Neural progenitor cell (in vitro differentiated cells): ENCODE measurements around the gene TNFRSF8. TPM values are rescaled to one million over a fixed set of nuclear protein-coding genes. Genes with fewer than 3 reads are reported as not detected.

Experiments used
- DNase-seq: peaks from one replicate; pipeline ENCODE4 v3.0.0-alpha.2; 2016; ENCODE audit warnings: low spot score
- H2AFZ ChIP-seq: fragments of 200-600 bp; sonication (generic); replicated peaks from 2 replicates; pipeline ENCODE4 v1.6.1; 2016; ENCODE audit warnings: antibody characterized with exemption
- H3F3A ChIP-seq: fragments of 200-600 bp; sonication (generic); 2 replicates; pipeline ENCODE4 v1.6.1; 2016; ENCODE audit warnings: antibody characterized with exemption, low read depth
- H3K27ac ChIP-seq: fragments of 200-600 bp; sonication (generic); 2 replicates; pipeline ENCODE4 v1.5.1; 2016; ENCODE audit warnings: mild to moderate bottlenecking
- H3K27me3 ChIP-seq: fragments of 200-600 bp; sonication (generic); 2 replicates; pipeline ENCODE4 v1.6.1; 2016; ENCODE audit warnings: mild to moderate bottlenecking, moderate library complexity
- H3K36me3 ChIP-seq: fragments of 200-600 bp; sonication (generic); 2 replicates; pipeline ENCODE4 v1.5.1; 2016
- H3K4me1 ChIP-seq: fragments of 200-600 bp; sonication (generic); 2 replicates; pipeline ENCODE4 v1.6.1; 2016; ENCODE audit warnings: mixed run types
- H3K4me2 ChIP-seq: fragments of 200-600 bp; sonication (generic); 2 replicates; pipeline ENCODE4 v1.6.1; 2016
- H3K4me3 ChIP-seq: fragments of 200-600 bp; sonication (generic); 2 replicates; pipeline ENCODE4 v1.5.1; 2016
- H3K79me2 ChIP-seq: fragments of 200-600 bp; sonication (generic); 2 replicates; pipeline ENCODE4 v1.6.1; 2016; ENCODE audit warnings: low read depth
- H3K9ac ChIP-seq: fragments of 200-600 bp; sonication (generic); 2 replicates; pipeline ENCODE4 v1.6.1; 2016
- H3K9me3 ChIP-seq: fragments of 200-600 bp; sonication (generic); 2 replicates; pipeline ENCODE4 v1.5.1; 2016; ENCODE audit warnings: low read depth
- H4K20me1 ChIP-seq: fragments of 200-600 bp; sonication (generic); 2 replicates; pipeline ENCODE4 v1.6.1; 2016; ENCODE audit warnings: low read depth
- H3K27ac Mint-ChIP-seq: 3 replicates; pipeline ENCODE4 v1.8.0; 2021; ENCODE audit warnings: mixed read lengths
- H3K27me3 Mint-ChIP-seq: 2 replicates; pipeline ENCODE4 v1.8.0; 2022; ENCODE audit warnings: low read depth, mild to moderate bottlenecking, inconsistent platforms, moderate library complexity, mixed read lengths; ENCODE audit not compliant: insufficient read depth
- H3K36me3 Mint-ChIP-seq: 3 replicates; pipeline ENCODE4 v1.8.0; 2021; ENCODE audit warnings: mixed read lengths
- H3K4me1 Mint-ChIP-seq: 3 replicates; pipeline ENCODE4 v1.8.0; 2021; ENCODE audit warnings: mixed read lengths
- H3K4me3 Mint-ChIP-seq: 3 replicates; pipeline ENCODE4 v1.8.0; 2021; ENCODE audit warnings: mild to moderate bottlenecking, moderate library complexity, mixed read lengths
- H3K9me3 Mint-ChIP-seq: 3 replicates; pipeline ENCODE4 v1.8.0; 2020; ENCODE audit warnings: mixed read lengths
- EZH2 ChIP-seq: fragments of 200-600 bp; sonication (generic); IDR thresholded peaks from 2 replicates; pipeline ENCODE4 v1.6.1; 2017; ENCODE audit warnings: antibody characterized with exemption, mild to moderate bottlenecking, moderate library complexity
- EZH2phosphoT487 ChIP-seq: fragments of 200-600 bp; sonication (generic); IDR thresholded peaks from 2 replicates; pipeline ENCODE4 v1.6.1; 2017; ENCODE audit warnings: antibody characterized with exemption
- total RNA-seq: library from RNA; depleted of rRNA; stranded (reverse); fragments of >200 nt; gene quantifications from 2 replicates; pipeline ENCODE4 v1.2.3, GENCODE V29; 2015; ENCODE audit warnings: low replicate concordance
- TF ChIP-seq, protein P1 (sequence below): fragments of 200-600 bp; sonication (generic); IDR thresholded peaks from 2 replicates; pipeline ENCODE4 v1.5.1; 2017; ENCODE audit warnings: antibody characterized with exemption, mild to moderate bottlenecking

TNFRSF8 gene
- total RNA-seq, 1 donor from 2014 or later, result not detected

DNA sequence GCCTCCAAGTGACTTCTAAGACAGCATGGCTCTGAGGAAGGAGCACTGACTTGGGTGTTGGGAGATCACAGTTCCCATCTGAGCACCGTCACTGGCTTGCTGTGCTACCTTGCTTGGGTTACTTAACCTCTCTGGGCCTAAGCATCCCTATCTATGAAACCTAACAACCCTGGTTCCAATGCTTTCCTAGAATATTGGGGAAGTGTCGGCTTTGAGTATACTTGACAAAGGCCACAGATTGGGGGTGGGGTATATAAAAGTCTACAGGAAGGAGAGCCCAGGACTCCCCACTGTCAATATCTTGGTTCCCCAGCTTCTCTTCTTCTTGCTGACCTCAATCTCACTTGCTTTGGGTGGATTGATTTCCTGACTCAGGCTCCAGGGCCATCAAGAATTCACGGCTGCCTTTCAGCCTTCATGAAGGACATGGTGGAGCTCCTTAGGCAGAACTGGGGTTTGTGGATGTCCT, 110.0 kb downstream of the TNFRSF8 start:
- H3K9ac ChIP-seq, result no peak overlapping the region
- H3K4me1 ChIP-seq, result peaks cover 9% of the 10 kb centered on the region
- H2AFZ ChIP-seq, result no peak overlapping the region
- Mint-ChIP-seq H3K27me3 (peaks cover 8% of the 10 kb centered on the region), H3K4me1 (peaks cover 39% of the 10 kb centered on the region), H3K4me3 (no peak overlapping the region), H3K9me3 (no peaks in the 10 kb centered on the region), H3K27ac (peak overlapping the region; percentile 42), H3K36me3 (no peaks in the 10 kb centered on the region)
- no peak for TF ChIP-seq EZH2phosphoT487
- TF ChIP-seq, protein P1, sequence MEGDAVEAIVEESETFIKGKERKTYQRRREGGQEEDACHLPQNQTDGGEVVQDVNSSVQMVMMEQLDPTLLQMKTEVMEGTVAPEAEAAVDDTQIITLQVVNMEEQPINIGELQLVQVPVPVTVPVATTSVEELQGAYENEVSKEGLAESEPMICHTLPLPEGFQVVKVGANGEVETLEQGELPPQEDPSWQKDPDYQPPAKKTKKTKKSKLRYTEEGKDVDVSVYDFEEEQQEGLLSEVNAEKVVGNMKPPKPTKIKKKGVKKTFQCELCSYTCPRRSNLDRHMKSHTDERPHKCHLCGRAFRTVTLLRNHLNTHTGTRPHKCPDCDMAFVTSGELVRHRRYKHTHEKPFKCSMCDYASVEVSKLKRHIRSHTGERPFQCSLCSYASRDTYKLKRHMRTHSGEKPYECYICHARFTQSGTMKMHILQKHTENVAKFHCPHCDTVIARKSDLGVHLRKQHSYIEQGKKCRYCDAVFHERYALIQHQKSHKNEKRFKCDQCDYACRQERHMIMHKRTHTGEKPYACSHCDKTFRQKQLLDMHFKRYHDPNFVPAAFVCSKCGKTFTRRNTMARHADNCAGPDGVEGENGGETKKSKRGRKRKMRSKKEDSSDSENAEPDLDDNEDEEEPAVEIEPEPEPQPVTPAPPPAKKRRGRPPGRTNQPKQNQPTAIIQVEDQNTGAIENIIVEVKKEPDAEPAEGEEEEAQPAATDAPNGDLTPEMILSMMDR, result no peak
- no peaks in the 10 kb centered on the region for H3K36me3 ChIP-seq
- H3K79me2 ChIP-seq, result no peaks in the 10 kb centered on the region
- no peaks in the 10 kb centered on the region for H3F3A ChIP-seq
- no peak overlapping the region for H3K27ac ChIP-seq
- H3K4me3 ChIP-seq, result no peak overlapping the region
- no peak overlapping the region for H3K4me2 ChIP-seq
- H3K27me3 ChIP-seq, result peaks cover 14% of the 10 kb centered on the region
- no peaks in the 10 kb centered on the region for H4K20me1 ChIP-seq
- no peak for DNase-seq
- no peaks in the 10 kb centered on the region for H3K9me3 ChIP-seq

DNA sequence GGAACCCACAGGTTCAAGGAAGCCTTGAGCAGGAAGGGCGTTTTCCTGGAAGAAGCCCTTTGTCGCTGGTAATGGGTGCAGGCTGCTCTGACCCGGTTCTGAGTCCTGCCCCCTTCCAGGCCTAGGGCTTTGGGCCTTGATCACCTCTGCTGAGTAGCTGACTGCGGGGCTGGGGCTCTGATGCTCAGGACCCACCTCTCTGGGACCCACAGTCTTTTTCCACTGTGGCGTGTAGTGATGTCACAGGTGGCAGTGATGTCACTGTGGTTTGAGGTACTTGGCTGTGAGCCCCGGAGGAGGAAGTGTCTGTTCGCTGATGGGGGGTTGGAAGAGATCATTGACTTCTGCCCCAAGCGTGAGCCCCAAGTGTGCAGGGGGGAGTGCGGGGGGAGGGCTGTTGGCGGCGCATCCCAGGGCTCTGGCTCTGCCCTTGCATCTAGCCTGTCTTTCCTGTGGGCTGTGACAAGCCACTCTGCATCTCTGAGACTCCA, 110.6 kb downstream of the TNFRSF8 start:
- Histone ChIP-seq H3K9me3 (no peaks in the 10 kb centered on the region), H3K79me2 (no peaks in the 10 kb centered on the region), H3K4me3 (no peak overlapping the region), H3K36me3 (no peaks in the 10 kb centered on the region), H3K4me2 (no peak overlapping the region), H4K20me1 (no peaks in the 10 kb centered on the region), H3F3A (no peaks in the 10 kb centered on the region), H3K27me3 (peaks cover 8% of the 10 kb centered on the region), H3K4me1 (peaks cover 10% of the 10 kb centered on the region), H3K9ac (no peak overlapping the region), H3K27ac (no peak overlapping the region), H2AFZ (no peak overlapping the region)
- TF ChIP-seq, protein P1, result no peak
- TF ChIP-seq EZH2phosphoT487 (no peak), EZH2 (no peak)
- no peak overlapping the region for H3K27ac Mint-ChIP-seq
- peaks cover 6% of the 10 kb centered on the region for H3K27me3 Mint-ChIP-seq
- H3K36me3 Mint-ChIP-seq, result no peaks in the 10 kb centered on the region
- DNase-seq, result no peak
- no peaks in the 10 kb centered on the region for H3K9me3 Mint-ChIP-seq
- H3K4me3 Mint-ChIP-seq, result no peak overlapping the region
- peaks cover 42% of the 10 kb centered on the region for H3K4me1 Mint-ChIP-seq

GRCh38 chr1:12174924-12175810, 112.1 kb downstream of the TNFRSF8 start:
- H3K4me2 ChIP-seq, result no peak overlapping the region
- H3K9me3 Mint-ChIP-seq, result no peaks in the 10 kb centered on the region
- H3K4me1 ChIP-seq, result peaks cover 10% of the 10 kb centered on the region
- H3K4me1 Mint-ChIP-seq, result peaks cover 50% of the 10 kb centered on the region
- peak overlapping the region; percentile 94 for H3K27ac Mint-ChIP-seq
- peaks cover 4% of the 10 kb centered on the region for H3K27me3 Mint-ChIP-seq
- peak; percentile 48 for DNase-seq
- H4K20me1 ChIP-seq, result no peaks in the 10 kb centered on the region
- H3K36me3 ChIP-seq, result no peaks in the 10 kb centered on the region
- H3K4me3 Mint-ChIP-seq, result peak overlapping the region; percentile 67
- no peak overlapping the region for H3K9ac ChIP-seq
- no peaks in the 10 kb centered on the region for H3K79me2 ChIP-seq
- H2AFZ ChIP-seq, result no peak overlapping the region
- H3K4me3 ChIP-seq, result no peak overlapping the region
- H3F3A ChIP-seq, result no peaks in the 10 kb centered on the region
- no peak overlapping the region for H3K27ac ChIP-seq
- H3K9me3 ChIP-seq, result no peaks in the 10 kb centered on the region
- TF ChIP-seq EZH2phosphoT487, result no peak
- TF ChIP-seq EZH2, result no peak
- TF ChIP-seq, protein P1, result no peak
- no peaks in the 10 kb centered on the region for H3K36me3 Mint-ChIP-seq
- H3K27me3 ChIP-seq, result no peaks in the 10 kb centered on the region
